ENCODE results near the gene PSD2. TPM values are rescaled to one million over a fixed set of nuclear protein-coding genes. Genes with fewer than 3 reads are reported as not detected.

Gene PSD2
- total RNA-seq, 2 donors from 2014 or later, result not detected

GRCh38 chr5:139772089-139772791 lies 23.4 kb upstream of the PSD2 start:
- H3K36me3 Mint-ChIP-seq (ENCODE audit: low read depth), result no peaks in the 10 kb centered on the region
- no peak overlapping the region for H3K27ac Mint-ChIP-seq
- no peak overlapping the region for H3K4me3 Mint-ChIP-seq
- no peak for ATAC-seq (replicated peaks)
- H3K9me3 Mint-ChIP-seq, result no peaks in the 10 kb centered on the region
- H3K4me1 Mint-ChIP-seq, result peaks cover 4% of the 10 kb centered on the region
- peaks cover 10% of the 10 kb centered on the region for H3K27me3 Mint-ChIP-seq

- Mint-ChIP-seq H3K4me1 (peaks cover 4% of the 10 kb centered on the region), H3K36me3 (ENCODE audit: low read depth) (no peaks in the 10 kb centered on the region), H3K27me3 (peaks cover 10% of the 10 kb centered on the region), H3K9me3 (no peaks in the 10 kb centered on the region), H3K27ac (no peak overlapping the region), H3K4me3 (no peak overlapping the region)
- no peak for ATAC-seq (replicated peaks)
Measured at GRCh38 chr5:139772927-139773690, 22.5 kb upstream of the PSD2 start.

DNA sequence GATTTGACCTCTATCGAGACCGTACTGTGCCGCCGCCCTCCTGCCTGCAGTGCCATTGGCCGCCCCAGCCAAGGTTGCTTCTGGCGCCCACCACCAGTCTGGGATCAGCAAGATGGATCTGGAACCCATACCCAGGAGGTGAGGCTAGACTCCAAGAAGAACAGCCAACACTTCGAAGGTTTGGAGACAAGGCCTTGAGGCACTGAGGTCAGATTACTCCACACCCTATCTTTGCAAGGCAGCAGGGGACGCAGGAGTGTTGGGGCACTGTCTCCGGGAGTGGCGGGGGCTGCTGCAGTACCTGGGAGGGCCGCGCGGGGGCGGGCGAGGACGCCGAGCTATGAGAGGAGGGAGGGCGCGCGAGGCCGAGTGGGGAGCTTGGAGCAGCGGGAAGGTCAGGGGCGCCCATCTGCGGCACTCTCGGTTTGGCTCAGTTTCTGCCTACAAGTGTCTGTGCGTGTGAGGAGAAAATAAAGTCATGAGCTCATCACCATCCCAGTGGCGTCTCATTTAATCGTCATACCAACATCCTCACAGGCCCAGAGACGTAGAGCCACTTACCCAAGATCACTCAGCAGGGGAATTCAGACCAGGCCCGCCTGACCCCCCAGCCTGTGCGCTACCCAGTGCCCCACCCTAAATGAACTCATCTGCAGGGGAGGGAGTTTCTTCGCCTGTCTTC lies 20.5 kb upstream of the PSD2 start:
- ATAC-seq (replicated peaks), result peak; percentile 92
- Mint-ChIP-seq H3K36me3 (ENCODE audit: low read depth) (no peaks in the 10 kb centered on the region), H3K27me3 (peaks cover 10% of the 10 kb centered on the region), H3K9me3 (no peaks in the 10 kb centered on the region), H3K4me3 (peak overlapping the region; percentile 41), H3K27ac (no peak overlapping the region), H3K4me1 (peaks cover 4% of the 10 kb centered on the region)

DNA sequence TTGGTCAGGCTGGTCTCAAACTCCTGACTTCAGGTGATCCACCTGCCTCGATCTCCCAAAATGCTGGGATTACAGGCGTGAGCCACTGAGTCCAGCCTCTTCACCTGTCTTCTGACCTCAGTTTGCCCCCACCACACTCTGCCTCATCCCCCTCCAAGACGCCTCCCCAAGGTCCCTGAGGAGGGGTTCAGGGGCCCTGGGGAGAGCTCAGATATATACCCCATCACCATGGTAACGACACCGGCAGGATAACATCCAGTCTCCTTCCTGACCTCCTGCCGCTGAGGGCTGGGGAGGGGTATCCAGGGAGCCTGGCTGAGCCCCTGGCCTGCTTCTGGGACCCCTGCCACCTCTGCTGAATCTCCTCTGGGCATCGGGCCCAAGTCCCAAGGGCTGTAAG lies 19.7 kb upstream of the PSD2 start:
- no peak for ATAC-seq (replicated peaks)
- Mint-ChIP-seq H3K4me1 (peaks cover 4% of the 10 kb centered on the region), H3K4me3 (peak overlapping the region; percentile 41), H3K27me3 (peaks cover 10% of the 10 kb centered on the region), H3K27ac (no peak overlapping the region), H3K9me3 (no peaks in the 10 kb centered on the region), H3K36me3 (ENCODE audit: low read depth) (no peaks in the 10 kb centered on the region)

- H3K27ac Mint-ChIP-seq, result no peak overlapping the region
- no peaks in the 10 kb centered on the region for H3K36me3 Mint-ChIP-seq (ENCODE audit: low read depth)
- H3K4me3 Mint-ChIP-seq, result no peak overlapping the region
- no peaks in the 10 kb centered on the region for H3K9me3 Mint-ChIP-seq
- ATAC-seq (replicated peaks), result no peak
- H3K4me1 Mint-ChIP-seq, result peaks cover 4% of the 10 kb centered on the region
- peaks cover 10% of the 10 kb centered on the region for H3K27me3 Mint-ChIP-seq
Measured at GRCh38 chr5:139776861-139777260, 18.7 kb upstream of the PSD2 start.

- Mint-ChIP-seq H3K36me3 (ENCODE audit: low read depth) (no peaks in the 10 kb centered on the region), H3K27ac (no peak overlapping the region), H3K27me3 (peaks cover 18% of the 10 kb centered on the region), H3K9me3 (no peaks in the 10 kb centered on the region), H3K4me1 (no peaks in the 10 kb centered on the region), H3K4me3 (no peak overlapping the region)
- no peak for ATAC-seq (replicated peaks)
Measured at GRCh38 chr5:139783436-139783965, 12.1 kb upstream of the PSD2 start.

GRCh38 chr5:139784488-139784887 lies 11.1 kb upstream of the PSD2 start:
- no peak overlapping the region for H3K27ac Mint-ChIP-seq
- H3K36me3 Mint-ChIP-seq (ENCODE audit: low read depth), result no peaks in the 10 kb centered on the region
- peaks cover 18% of the 10 kb centered on the region for H3K27me3 Mint-ChIP-seq
- ATAC-seq (replicated peaks), result no peak
- no peaks in the 10 kb centered on the region for H3K4me1 Mint-ChIP-seq
- H3K4me3 Mint-ChIP-seq, result no peak overlapping the region
- no peaks in the 10 kb centered on the region for H3K9me3 Mint-ChIP-seq

- ATAC-seq (replicated peaks), result no peak
- Mint-ChIP-seq H3K27me3 (peaks cover 18% of the 10 kb centered on the region), H3K4me3 (peak overlapping the region; percentile 88), H3K4me1 (no peaks in the 10 kb centered on the region), H3K9me3 (no peaks in the 10 kb centered on the region), H3K27ac (no peak overlapping the region), H3K36me3 (ENCODE audit: low read depth) (no peaks in the 10 kb centered on the region)
Measured at GRCh38 chr5:139787257-139787567, 8.4 kb upstream of the PSD2 start.

DNA sequence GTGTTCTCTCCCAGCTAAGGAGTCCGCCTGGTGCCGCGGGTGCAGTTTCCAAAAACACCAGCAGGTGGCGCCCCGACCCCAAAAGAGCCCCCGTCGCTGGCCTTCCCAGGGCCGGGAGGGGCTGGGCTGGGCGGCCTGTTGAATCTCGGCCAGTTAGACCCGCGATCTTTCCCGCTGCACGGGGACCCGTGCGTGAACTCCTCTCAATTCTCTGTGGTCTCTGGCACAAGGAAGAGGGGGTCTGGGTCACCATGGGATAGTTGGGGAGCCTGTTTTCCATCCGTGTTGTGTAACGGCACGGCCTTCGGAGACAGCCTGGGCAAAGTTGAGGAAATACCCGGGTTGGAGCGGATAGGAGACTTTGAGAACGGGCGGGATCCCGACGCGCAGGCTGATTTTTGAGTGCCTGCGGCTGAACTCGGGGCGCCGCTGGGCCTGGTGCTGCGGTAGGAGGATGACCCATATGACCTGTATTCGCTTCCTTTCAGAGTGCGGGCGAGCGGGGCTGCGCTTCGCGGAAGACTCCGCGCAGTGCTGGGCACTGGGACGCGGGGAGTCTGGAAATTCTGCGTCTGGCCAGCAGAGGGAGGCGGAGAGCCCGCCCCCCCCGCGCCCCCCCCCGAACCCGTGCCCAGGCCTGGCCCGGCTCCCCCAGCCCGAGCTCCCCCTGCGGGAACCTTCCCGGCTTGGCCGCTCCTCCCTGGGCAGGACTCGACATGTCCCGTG lies 7.9 kb upstream of the PSD2 start:
- H3K9me3 Mint-ChIP-seq, result no peaks in the 10 kb centered on the region
- H3K4me1 Mint-ChIP-seq, result no peaks in the 10 kb centered on the region
- H3K4me3 Mint-ChIP-seq, result peak overlapping the region; percentile 88
- peaks cover 20% of the 10 kb centered on the region for H3K27me3 Mint-ChIP-seq
- ATAC-seq (replicated peaks), result peak; percentile 88
- peak overlapping the region; percentile 26 for H3K27ac Mint-ChIP-seq
- no peaks in the 10 kb centered on the region for H3K36me3 Mint-ChIP-seq (ENCODE audit: low read depth)

GRCh38 chr5:139788294-139788910 lies 7.2 kb upstream of the PSD2 start:
- Mint-ChIP-seq H3K9me3 (no peaks in the 10 kb centered on the region), H3K4me1 (no peaks in the 10 kb centered on the region), H3K4me3 (peak overlapping the region; percentile 88), H3K27ac (no peak overlapping the region), H3K27me3 (peaks cover 22% of the 10 kb centered on the region), H3K36me3 (ENCODE audit: low read depth) (no peaks in the 10 kb centered on the region)
- ATAC-seq (replicated peaks), result no peak

GRCh38 chr5:139789116-139789844 lies 6.3 kb upstream of the PSD2 start:
- no peaks in the 10 kb centered on the region for H3K9me3 Mint-ChIP-seq
- peak overlapping the region; percentile 49 for H3K4me3 Mint-ChIP-seq
- H3K27ac Mint-ChIP-seq, result no peak overlapping the region
- no peaks in the 10 kb centered on the region for H3K36me3 Mint-ChIP-seq (ENCODE audit: low read depth)
- H3K27me3 Mint-ChIP-seq, result peaks cover 26% of the 10 kb centered on the region
- ATAC-seq (replicated peaks), result no peak
- H3K4me1 Mint-ChIP-seq, result no peaks in the 10 kb centered on the region

DNA sequence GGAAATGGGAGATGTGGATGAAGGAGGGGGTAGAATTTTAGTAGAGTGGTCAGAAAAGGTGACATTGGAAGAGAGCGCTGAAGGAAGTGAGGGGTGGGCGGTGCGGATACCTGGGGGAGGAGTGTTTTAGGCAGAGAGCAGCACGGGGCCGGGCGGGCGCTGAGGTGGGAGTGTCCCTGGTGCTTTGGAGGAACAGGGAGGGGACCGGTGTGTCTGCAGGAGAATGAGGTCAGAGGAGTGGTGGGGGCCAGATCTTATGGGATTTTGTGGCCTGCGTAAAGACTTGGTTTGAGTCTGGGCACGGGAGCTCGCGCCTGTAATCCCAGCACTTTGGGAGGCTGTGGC lies 5.8 kb upstream of the PSD2 start:
- no peak for ATAC-seq (replicated peaks)
- H3K36me3 Mint-ChIP-seq (ENCODE audit: low read depth), result no peaks in the 10 kb centered on the region
- H3K4me1 Mint-ChIP-seq, result no peaks in the 10 kb centered on the region
- peaks cover 26% of the 10 kb centered on the region for H3K27me3 Mint-ChIP-seq
- H3K9me3 Mint-ChIP-seq, result no peaks in the 10 kb centered on the region
- no peak overlapping the region for H3K27ac Mint-ChIP-seq
- no peak overlapping the region for H3K4me3 Mint-ChIP-seq

DNA sequence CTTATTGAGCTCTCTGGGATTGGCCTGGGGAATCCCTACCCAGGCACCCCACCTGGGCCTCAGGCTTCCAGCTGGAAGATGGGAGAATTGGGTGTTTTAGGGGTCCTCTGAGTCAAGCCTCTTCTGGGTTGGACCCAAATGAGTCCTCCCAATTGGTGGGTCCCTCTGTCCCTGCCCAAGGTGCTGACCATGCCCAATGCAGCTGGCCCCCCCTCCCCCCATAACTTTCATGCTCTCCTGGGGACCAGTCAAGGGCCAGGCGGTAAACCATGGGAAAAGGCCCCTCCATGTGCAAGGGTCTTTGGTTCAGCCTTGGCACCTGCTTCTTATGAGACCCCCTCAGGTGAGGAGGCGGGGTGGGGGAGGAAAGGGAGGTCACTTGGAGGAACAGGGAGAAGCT lies 3.4 kb upstream of the PSD2 start:
- H3K27ac Mint-ChIP-seq, result no peak overlapping the region
- H3K9me3 Mint-ChIP-seq, result no peaks in the 10 kb centered on the region
- no peaks in the 10 kb centered on the region for H3K4me1 Mint-ChIP-seq
- peaks cover 29% of the 10 kb centered on the region for H3K27me3 Mint-ChIP-seq
- ATAC-seq (replicated peaks), result no peak
- no peaks in the 10 kb centered on the region for H3K36me3 Mint-ChIP-seq (ENCODE audit: low read depth)
- H3K4me3 Mint-ChIP-seq, result no peak overlapping the region

Data from activated T-helper 17 cell treated with anti-CD3 and anti-CD28 coated beads, Interleukin-2, amount 50 U/mL, for 72 hours (primary cell).